SU-DHL-6 (cell line): ENCODE results near the gene YWHAQ.

Source experiments
- CTCF ChIP-seq: fragments of 200-600 bp; sonication (generic); IDR thresholded peaks from one replicate; pipeline ENCODE4 v1.5.1; 2017; ENCODE audit warnings: antibody characterized with exemption, mild to moderate bottlenecking, low read length, moderate library complexity; ENCODE audit not compliant: insufficient read depth, poor library complexity, severe bottlenecking
- EZH2phosphoT487 ChIP-seq: fragments of 200-600 bp; sonication (generic), shearing (Covaris generic); conservative IDR thresholded peaks from 2 replicates; pipeline ENCODE4 v1.6.1; 2018; ENCODE audit warnings: mild to moderate bottlenecking, antibody characterized with exemption, low read length, moderate library complexity, mixed read lengths

DNA sequence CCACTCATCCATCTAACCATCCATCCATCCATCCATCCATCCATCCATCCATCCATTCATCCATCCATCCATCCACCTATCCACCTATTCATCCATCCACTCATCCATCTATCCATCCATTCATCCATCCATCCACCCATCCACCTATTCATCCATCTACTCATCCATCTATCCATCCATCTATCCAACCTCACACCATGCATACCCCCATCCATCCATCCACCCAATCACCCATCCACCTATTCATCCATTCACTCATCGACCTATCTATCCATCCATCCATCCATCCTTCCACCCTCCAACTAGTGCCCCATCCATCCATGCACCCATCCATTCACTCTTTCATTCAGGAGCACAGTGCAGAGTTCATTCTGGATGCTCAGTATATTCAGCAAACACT, 21.5 kb upstream of the YWHAQ start:
- TF ChIP-seq EZH2phosphoT487: no peak
- no peak for TF ChIP-seq CTCF
